ENCODE measurements around the gene PDZD2. TPM values are rescaled to one million over a fixed set of nuclear protein-coding genes. Genes with fewer than 3 reads are reported as not detected.

Gene PDZD2
- total and polyA plus RNA-seq, 2 experiments from 2014 or later: 1.7 to 4.0 TPM

DNA sequence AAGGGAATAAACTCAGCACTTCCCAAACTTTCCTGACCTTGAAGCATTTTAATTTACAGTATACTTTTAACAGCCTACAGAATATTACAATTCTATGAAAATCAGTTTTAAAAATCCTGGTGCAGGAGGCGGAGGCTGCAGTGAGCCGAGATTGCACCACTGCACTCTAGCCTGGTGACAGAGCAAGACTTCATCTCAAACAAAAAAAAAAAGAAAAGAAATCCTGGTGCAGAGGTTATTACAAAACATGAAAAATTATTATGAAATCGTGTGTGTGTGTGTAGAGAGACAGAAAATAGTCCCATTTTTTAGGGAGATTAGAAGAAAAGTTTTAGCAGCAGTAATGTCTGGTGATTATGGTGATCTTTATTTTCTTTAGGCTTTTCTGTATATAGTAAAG, 508.3 kb downstream of the PDZD2 start:
- Histone ChIP-seq H3K79me2 (peaks cover 90% of the 10 kb centered on the region), H3K36me3 (replicated peaks; ENCODE audit: insufficient read depth, low read depth) (no peaks in the 10 kb centered on the region), H3K4me3 (no peak overlapping the region), H2AFZ (no peak overlapping the region), H4K20me1 (ENCODE audit: insufficient read depth, poor library complexity, severe bottlenecking) (peaks cover 89% of the 10 kb centered on the region), H3K4me2 (no peak overlapping the region), H3K27me3 (no peaks in the 10 kb centered on the region), H3K9me3 (ENCODE audit: low read depth) (no peaks in the 10 kb centered on the region), H3K4me1 (ENCODE audit: insufficient read depth) (peaks cover 26% of the 10 kb centered on the region), H3K27ac (no peak overlapping the region), H3K9me2 (replicated peaks; ENCODE audit: insufficient read depth) (no peaks in the 10 kb centered on the region)
- TF ChIP-seq, protein P1, sequence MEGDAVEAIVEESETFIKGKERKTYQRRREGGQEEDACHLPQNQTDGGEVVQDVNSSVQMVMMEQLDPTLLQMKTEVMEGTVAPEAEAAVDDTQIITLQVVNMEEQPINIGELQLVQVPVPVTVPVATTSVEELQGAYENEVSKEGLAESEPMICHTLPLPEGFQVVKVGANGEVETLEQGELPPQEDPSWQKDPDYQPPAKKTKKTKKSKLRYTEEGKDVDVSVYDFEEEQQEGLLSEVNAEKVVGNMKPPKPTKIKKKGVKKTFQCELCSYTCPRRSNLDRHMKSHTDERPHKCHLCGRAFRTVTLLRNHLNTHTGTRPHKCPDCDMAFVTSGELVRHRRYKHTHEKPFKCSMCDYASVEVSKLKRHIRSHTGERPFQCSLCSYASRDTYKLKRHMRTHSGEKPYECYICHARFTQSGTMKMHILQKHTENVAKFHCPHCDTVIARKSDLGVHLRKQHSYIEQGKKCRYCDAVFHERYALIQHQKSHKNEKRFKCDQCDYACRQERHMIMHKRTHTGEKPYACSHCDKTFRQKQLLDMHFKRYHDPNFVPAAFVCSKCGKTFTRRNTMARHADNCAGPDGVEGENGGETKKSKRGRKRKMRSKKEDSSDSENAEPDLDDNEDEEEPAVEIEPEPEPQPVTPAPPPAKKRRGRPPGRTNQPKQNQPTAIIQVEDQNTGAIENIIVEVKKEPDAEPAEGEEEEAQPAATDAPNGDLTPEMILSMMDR (IDR thresholded peaks at IDR 0.05; ENCODE audit: poor library complexity): no peak
- no peak for TF ChIP-seq EZH2 (IDR thresholded peaks at IDR 0.05; ENCODE audit: borderline replicate concordance)
- no peak for TF ChIP-seq EZH2phosphoT487 (IDR thresholded peaks at IDR 0.05; ENCODE audit: low read depth, severe bottlenecking, unreplicated experiment)
- no peak for DNase-seq (ENCODE audit: low spot score)
- WGBS (ENCODE audit: low lambda C conversion rate, missing lambda C conversion rate): 70% methylated on average over 3 of the region's 3 CpGs

DNA sequence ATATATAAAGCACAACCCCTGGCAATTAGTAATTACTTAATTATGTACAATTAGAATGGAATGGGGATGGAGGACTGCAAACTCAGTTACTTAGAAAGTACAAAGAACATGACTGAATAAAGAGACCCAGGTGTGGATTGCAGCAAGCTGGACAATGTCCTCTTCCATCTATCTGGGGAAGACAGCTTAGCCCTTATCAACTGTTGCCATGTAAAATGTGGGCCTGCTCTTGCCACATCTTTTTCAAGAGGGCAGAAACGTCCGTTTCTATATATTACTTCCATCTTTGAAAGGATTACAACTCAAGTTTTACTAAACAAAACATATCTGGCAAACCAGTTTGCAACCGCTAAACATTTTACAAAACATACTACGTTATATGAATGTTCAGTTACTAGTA, 509.0 kb downstream of the PDZD2 start:
- no peak overlapping the region for H3K27ac ChIP-seq
- peaks cover 26% of the 10 kb centered on the region for H3K4me1 ChIP-seq (ENCODE audit: insufficient read depth)
- no peak for TF ChIP-seq EZH2 (IDR thresholded peaks at IDR 0.05; ENCODE audit: borderline replicate concordance)
- no peak for TF ChIP-seq EZH2phosphoT487 (IDR thresholded peaks at IDR 0.05; ENCODE audit: low read depth, severe bottlenecking, unreplicated experiment)
- TF ChIP-seq, protein P1 (IDR thresholded peaks at IDR 0.05; ENCODE audit: poor library complexity): no peak
- 71% methylated on average over 4 of the region's 4 CpGs for WGBS (ENCODE audit: low lambda C conversion rate, missing lambda C conversion rate)
- no peaks in the 10 kb centered on the region for H3K36me3 ChIP-seq (replicated peaks; ENCODE audit: insufficient read depth, low read depth)
- no peaks in the 10 kb centered on the region for H3K9me2 ChIP-seq (replicated peaks; ENCODE audit: insufficient read depth)
- H4K20me1 ChIP-seq (ENCODE audit: insufficient read depth, poor library complexity, severe bottlenecking): peaks cover 96% of the 10 kb centered on the region
- DNase-seq (ENCODE audit: low spot score): no peak
- H2AFZ ChIP-seq: no peak overlapping the region
- H3K4me2 ChIP-seq: no peak overlapping the region
- no peaks in the 10 kb centered on the region for H3K27me3 ChIP-seq
- no peaks in the 10 kb centered on the region for H3K9me3 ChIP-seq (ENCODE audit: low read depth)
- H3K79me2 ChIP-seq: peaks cover 97% of the 10 kb centered on the region
- no peak overlapping the region for H3K4me3 ChIP-seq

DNA sequence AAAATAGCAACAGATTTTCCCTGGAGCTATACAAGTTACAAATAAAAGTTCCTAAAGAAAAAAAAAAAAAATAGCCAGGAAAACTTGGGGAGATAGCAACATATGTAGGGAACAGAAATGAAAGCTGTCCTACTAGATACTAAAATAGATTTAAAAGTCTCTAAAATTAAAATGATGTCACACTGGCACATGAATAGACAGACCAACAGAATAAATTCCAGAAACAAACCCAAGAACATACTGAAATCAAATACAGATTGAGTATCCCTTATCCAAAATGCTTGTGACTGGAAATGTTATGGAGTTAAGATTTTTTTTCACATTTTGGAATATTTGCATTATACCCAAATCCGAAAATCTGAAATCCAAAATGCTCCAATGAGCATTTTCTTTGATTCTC, 511.4 kb downstream of the PDZD2 start:
- H3K27me3 ChIP-seq: no peaks in the 10 kb centered on the region
- no peak for DNase-seq (ENCODE audit: low spot score)
- WGBS (ENCODE audit: low lambda C conversion rate, missing lambda C conversion rate): 95% methylated on average over 1 of the region's 1 CpG
- H3K4me2 ChIP-seq: no peak overlapping the region
- H3K27ac ChIP-seq: no peak overlapping the region
- H3K4me3 ChIP-seq: no peak overlapping the region
- H4K20me1 ChIP-seq (ENCODE audit: insufficient read depth, poor library complexity, severe bottlenecking): peaks cover 98% of the 10 kb centered on the region
- H3K4me1 ChIP-seq (ENCODE audit: insufficient read depth): peaks cover 23% of the 10 kb centered on the region
- no peaks in the 10 kb centered on the region for H3K9me3 ChIP-seq (ENCODE audit: low read depth)
- H3K36me3 ChIP-seq (replicated peaks; ENCODE audit: insufficient read depth, low read depth): no peaks in the 10 kb centered on the region
- TF ChIP-seq EZH2 (IDR thresholded peaks at IDR 0.05; ENCODE audit: borderline replicate concordance) (no peak), EZH2phosphoT487 (IDR thresholded peaks at IDR 0.05; ENCODE audit: low read depth, severe bottlenecking, unreplicated experiment) (no peak)
- TF ChIP-seq, protein P1 (IDR thresholded peaks at IDR 0.05; ENCODE audit: poor library complexity): no peak
- H3K79me2 ChIP-seq: peaks cover 100% of the 10 kb centered on the region
- H3K9me2 ChIP-seq (replicated peaks; ENCODE audit: insufficient read depth): no peaks in the 10 kb centered on the region
- H2AFZ ChIP-seq: no peak overlapping the region

DNA sequence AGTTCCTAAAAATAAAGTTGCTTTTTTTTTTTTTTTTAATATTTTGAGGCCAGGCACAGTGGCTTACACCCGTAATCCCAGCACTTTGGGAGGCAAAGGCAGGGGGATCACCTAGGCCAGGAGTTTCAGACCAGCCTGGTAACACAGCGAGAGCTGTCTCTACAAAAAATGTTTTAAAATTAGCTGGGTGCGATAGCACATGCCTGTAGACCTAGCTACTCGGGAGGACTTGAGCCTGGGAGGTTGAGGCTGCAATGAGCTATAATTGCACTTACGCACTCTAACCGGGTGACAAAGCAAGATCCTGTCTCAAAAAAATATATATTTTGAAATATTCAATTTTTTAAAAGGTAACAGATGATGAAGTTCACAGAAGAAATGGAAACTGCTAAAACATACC, 512.3 kb downstream of the PDZD2 start:
- 93% methylated on average over 6 of the region's 6 CpGs for WGBS (ENCODE audit: low lambda C conversion rate, missing lambda C conversion rate)
- H3K27ac ChIP-seq: no peak overlapping the region
- no peaks in the 10 kb centered on the region for H3K9me2 ChIP-seq (replicated peaks; ENCODE audit: insufficient read depth)
- TF ChIP-seq EZH2 (IDR thresholded peaks at IDR 0.05; ENCODE audit: borderline replicate concordance): no peak
- TF ChIP-seq, protein P1 (IDR thresholded peaks at IDR 0.05; ENCODE audit: poor library complexity): no peak
- TF ChIP-seq EZH2phosphoT487 (IDR thresholded peaks at IDR 0.05; ENCODE audit: low read depth, severe bottlenecking, unreplicated experiment): no peak
- no peak overlapping the region for H3K4me3 ChIP-seq
- H3K9me3 ChIP-seq (ENCODE audit: low read depth): no peaks in the 10 kb centered on the region
- H3K79me2 ChIP-seq: peaks cover 100% of the 10 kb centered on the region
- no peaks in the 10 kb centered on the region for H3K36me3 ChIP-seq (replicated peaks; ENCODE audit: insufficient read depth, low read depth)
- H3K4me2 ChIP-seq: no peak overlapping the region
- peaks cover 97% of the 10 kb centered on the region for H4K20me1 ChIP-seq (ENCODE audit: insufficient read depth, poor library complexity, severe bottlenecking)
- no peaks in the 10 kb centered on the region for H3K27me3 ChIP-seq
- DNase-seq (ENCODE audit: low spot score): no peak
- H2AFZ ChIP-seq: no peak overlapping the region
- H3K4me1 ChIP-seq (ENCODE audit: insufficient read depth): peaks cover 16% of the 10 kb centered on the region

Measured in hepatocyte (in vitro differentiated cells).